ENCODE measurements around the gene SYNPR. TPM values are rescaled to one million over a fixed set of nuclear protein-coding genes. Genes with fewer than 3 reads are reported as not detected.

SYNPR gene
- total RNA-seq, 4 donors from 2014 or later: not detected

GRCh38 chr3:63400246-63400860 is 122.2 kb downstream of the SYNPR start:
- WGBS, 2 donors (ENCODE audit: low coverage in 1 of 2): 71 to 87% methylated on average over 2 to 6 of the region's 6 CpGs

GRCh38 chr3:63405882-63406281 is 127.8 kb downstream of the SYNPR start:
- intact Hi-C loops (cut with DNase I; ENCODE audit: low total_unique reads): no loop called here
- Histone ChIP-seq H3K4me1 (no peaks in the 10 kb centered on the region), H3K27ac (no peak overlapping the region), H3K36me3 (no peaks in the 10 kb centered on the region), H3K27me3 (no peaks in the 10 kb centered on the region), H3K4me3 (no peak overlapping the region), H3K9me3 (no peaks in the 10 kb centered on the region)
- TF ChIP-seq CTCF (IDR thresholded peaks at IDR 0.05) (no peak), POLR2AphosphoS5 (IDR thresholded peaks at IDR 0.05) (no peak), EP300 (IDR thresholded peaks at IDR 0.05; ENCODE audit: low read depth) (no peak), POLR2A (IDR thresholded peaks at IDR 0.05) (no peak)
- in situ Hi-C loops (cut with MboI; ENCODE audit: low pct_ligation_motif_present in 1 of 4, low pct_unique_long_range_greater_than_20kb in 1 of 4, low sequenced_read_pairs in 3 of 4): no loop called here
- 65 to 81% methylated on average over 2 to 3 of the region's 3 CpGs for WGBS, 2 donors (ENCODE audit: low coverage in 1 of 2)
- DNase-seq: no peak

More at GRCh38 chr3:63400246-63400860, 122.2 kb downstream of the SYNPR start:
- no peak overlapping the region for H3K4me3 ChIP-seq
- intact Hi-C loops (cut with DNase I; ENCODE audit: low total_unique reads): no loop called here
- H3K4me1 ChIP-seq: no peaks in the 10 kb centered on the region
- no peak overlapping the region for H3K27ac ChIP-seq
- no peaks in the 10 kb centered on the region for H3K27me3 ChIP-seq
- in situ Hi-C loops (cut with MboI; ENCODE audit: low pct_ligation_motif_present in 1 of 4, low pct_unique_long_range_greater_than_20kb in 1 of 4, low sequenced_read_pairs in 3 of 4): no loop called here
- DNase-seq: no peak
- TF ChIP-seq POLR2AphosphoS5 (IDR thresholded peaks at IDR 0.05): no peak
- no peaks in the 10 kb centered on the region for H3K9me3 ChIP-seq
- H3K36me3 ChIP-seq: no peaks in the 10 kb centered on the region

GRCh38 chr3:63413523-63413922 is 135.4 kb downstream of the SYNPR start:
- TF ChIP-seq POLR2AphosphoS5 (IDR thresholded peaks at IDR 0.05) (no peak), POLR2A (IDR thresholded peaks at IDR 0.05) (no peak), EP300 (IDR thresholded peaks at IDR 0.05; ENCODE audit: low read depth) (no peak), CTCF (IDR thresholded peaks at IDR 0.05) (no peak)
- DNase-seq: no peak
- H3K36me3 ChIP-seq: no peaks in the 10 kb centered on the region
- H3K4me1 ChIP-seq: no peaks in the 10 kb centered on the region
- H3K9me3 ChIP-seq: no peaks in the 10 kb centered on the region
- H3K4me3 ChIP-seq: no peak overlapping the region
- H3K27ac ChIP-seq: no peak overlapping the region
- H3K27me3 ChIP-seq: no peaks in the 10 kb centered on the region
- intact Hi-C loops (cut with DNase I; ENCODE audit: low total_unique reads) (no loop called here), in situ Hi-C loops (cut with MboI; ENCODE audit: low pct_ligation_motif_present in 1 of 4, low pct_unique_long_range_greater_than_20kb in 1 of 4, low sequenced_read_pairs in 3 of 4) (no loop called here)

GRCh38 chr3:63414607-63415006 is 136.5 kb downstream of the SYNPR start:
- 61 to 76% methylated on average over 1 of the region's 1 CpG for WGBS, 2 donors (ENCODE audit: low coverage in 1 of 2)
- no peaks in the 10 kb centered on the region for H3K9me3 ChIP-seq
- intact Hi-C loops (cut with DNase I; ENCODE audit: low total_unique reads): no loop called here
- H3K27me3 ChIP-seq: no peaks in the 10 kb centered on the region
- DNase-seq: no peak
- H3K27ac ChIP-seq: no peak overlapping the region
- in situ Hi-C loops (cut with MboI; ENCODE audit: low pct_ligation_motif_present in 1 of 4, low pct_unique_long_range_greater_than_20kb in 1 of 4, low sequenced_read_pairs in 3 of 4): no loop called here
- TF ChIP-seq CTCF (IDR thresholded peaks at IDR 0.05) (no peak), EP300 (IDR thresholded peaks at IDR 0.05; ENCODE audit: low read depth) (no peak), POLR2AphosphoS5 (IDR thresholded peaks at IDR 0.05) (no peak), POLR2A (IDR thresholded peaks at IDR 0.05) (no peak)
- H3K4me3 ChIP-seq: no peak overlapping the region
- H3K4me1 ChIP-seq: no peaks in the 10 kb centered on the region
- no peaks in the 10 kb centered on the region for H3K36me3 ChIP-seq

GRCh38 chr3:63429905-63430304 is 151.8 kb downstream of the SYNPR start:
- no peaks in the 10 kb centered on the region for H3K27me3 ChIP-seq
- intact Hi-C loops (cut with DNase I; ENCODE audit: low total_unique reads): no loop called here
- no peak for TF ChIP-seq EP300 (IDR thresholded peaks at IDR 0.05; ENCODE audit: low read depth)
- no peak for TF ChIP-seq POLR2AphosphoS5 (IDR thresholded peaks at IDR 0.05)
- TF ChIP-seq POLR2A (IDR thresholded peaks at IDR 0.05): no peak
- TF ChIP-seq CTCF (IDR thresholded peaks at IDR 0.05): no peak
- no peaks in the 10 kb centered on the region for H3K36me3 ChIP-seq
- in situ Hi-C loops (cut with MboI; ENCODE audit: low pct_ligation_motif_present in 1 of 4, low pct_unique_long_range_greater_than_20kb in 1 of 4, low sequenced_read_pairs in 3 of 4): no loop called here
- H3K4me3 ChIP-seq: no peak overlapping the region
- H3K9me3 ChIP-seq: no peaks in the 10 kb centered on the region
- no peaks in the 10 kb centered on the region for H3K4me1 ChIP-seq
- DNase-seq: no peak
- 49 to 57% methylated on average over 1 to 2 of the region's 2 CpGs for WGBS, 2 donors (ENCODE audit: low coverage in 1 of 2)
- no peak overlapping the region for H3K27ac ChIP-seq
